Heart right ventricle (tissue), 16 donors: Measurements from ENCODE around the gene SERPINA10. TPM values are rescaled to one million over a fixed set of nuclear protein-coding genes. Genes with fewer than 3 reads are reported as not detected.
"Not testable (repeated sequence)": the region's sequence is repeated elsewhere in the genome, so short reads cannot be mapped to it uniquely, and the experiment has no call there.

Source experiments
- ATAC-seq, 8 donors: fragments of 200-7000 bp; cut with Tn5 transposase; one replicate each; pipeline ENCODE4 v1.9.1; 2020; ENCODE audit warnings: mild to moderate bottlenecking in 8 of 8, moderate library complexity in 8 of 8, moderate number of reproducible peaks in 1 of 8
- DNase-seq, 2 donors: peaks; one replicate each; pipeline ENCODE4 v3.0.0-alpha.2; 2020
- H3K27ac ChIP-seq, 10 donors: fragments of 200-600 bp; sonication (generic) in 2 of 10; one replicate each; pipeline versions ENCODE4 v1.5.0 to v1.8.0; 2020 to 2022; ENCODE audit warnings: mild to moderate bottlenecking in 3 of 10
- H3K27me3 ChIP-seq, 7 donors: fragments of 200-600 bp; one replicate each; pipeline ENCODE4 v1.8.0; 2021 to 2022; ENCODE audit warnings: mild to moderate bottlenecking in 2 of 7
- H3K36me3 ChIP-seq, 9 donors: fragments of 200-600 bp; sonication (generic) in 1 of 9; one replicate each; pipeline versions ENCODE4 v1.5.0 to v1.8.0; 2020 to 2022; ENCODE audit warnings: mild to moderate bottlenecking in 2 of 9
- H3K4me1 ChIP-seq, 9 donors: fragments of 200-600 bp; sonication (generic) in 1 of 9; one replicate each; pipeline versions ENCODE4 v1.5.0 to v1.8.0; 2020 to 2022; ENCODE audit warnings: mild to moderate bottlenecking in 4 of 9
- H3K4me3 ChIP-seq, 10 donors: fragments of 200-600 bp; sonication (generic) in 2 of 10; one replicate each; pipeline versions ENCODE4 v1.5.0 to v1.8.0; 2020 to 2022; ENCODE audit warnings: mild to moderate bottlenecking in 7 of 10, moderate library complexity in 2 of 10
- H3K9me3 ChIP-seq, 11 donors: fragments of 200-600 bp in 10 of 11; sonication (generic) in 2 of 11; one replicate each; pipeline versions ENCODE4 v1.5.0 to v1.8.0; 2013 to 2022; ENCODE audit warnings: mild to moderate bottlenecking in 2 of 11, control low read depth in 1 of 11, moderate library complexity in 1 of 11
- WGBS, 2 donors: extraction: QIAGEN DNeasy Blood & Tissue Kit; methylation state at CpG; one replicate each; pipeline ENCODE4 v1.1.7; 2013; ENCODE audit warnings: inconsistent platforms in 1 of 2; 5-methylcytosine and 5-hydroxymethylcytosine counted together
- intact Hi-C, 10 donors: fragments of 100-400 bp; cut with DNase I; formaldehyde crosslinking; loops; one replicate each; pipeline versions ENCODE4 v1.11.1 to v1.14.2; 2022
- polyA plus RNA-seq, 2 donors: library from polyadenylated mRNA; stranded (reverse); fragments of 200-250 nt; gene quantifications; one replicate each; pipeline ENCODE4 v1.2.3, GENCODE V29; 2013
- total RNA-seq, 10 donors: library from RNA; stranded (reverse); fragmentation: NEBNext Ultra II Directional in 3 of 10; extraction: Animal tissue kit (Norgen Biotek cat#: 25700) in 3 of 10; gene quantifications; one replicate each; pipeline versions ENCODE4 v1.2.1 to v1.2.4, GENCODE V29; 2021 to 2023
- TF ChIP-seq, protein P1 (sequence below), 9 donors: fragments of 200-600 bp; sonication (generic) in 2 of 9; IDR thresholded peaks; one replicate each; pipeline versions ENCODE4 v1.5.0 to v1.8.0; 2021 to 2022; ENCODE audit warnings: antibody characterized with exemption in 9 of 9, mild to moderate bottlenecking in 5 of 9, moderate library complexity in 1 of 9
- donor health status: Arrhythmogenic right ventricular cardiomyopathy.
- donor health status: ischemic (EF 13 %, LVEDD 7.1; RV severe dilation, severe dysfunction).
- donor health status: healthy with polysubstance abuse.
- donor health status: DM: no; HTN: yes; CAD: no.
- donor health status: DM: no; HTN: no; CAD: no.
- donor health status: ischemic (EF 25% LVEDD 6.9; RV normal size, moderate dysfunction).
- donor health status: ischemic (EF 25% LVEDD 5.7; RV mildly dilated, moderate dysfunction).
- donor health status: healthy.
- donor health status: DM: yes; HTN: yes; CAD: no.
- donor health status: Ischemic cardiomyopathy.
- donor health status: ischemic (EF 35%, LVEDD 5.7; RV mildly dilated, moderate dysfunction).
- donor health status: nonischemic (EF 11% LVEDD 7.7; RV severe dilation, severe dysfunction).
- donor health status: DM: yes; HTN: yes; CAD: no.
- donor health status: PGD.
- donor health status: ischemic (EF 29% LVEDD 5.4; RV normal size, mild dysfunction).
- donor health status: nonischemic (EF 23%, LVEDD 6.1; RV moderate dilation, normal function).

Gene SERPINA10
- total and polyA plus RNA-seq, 12 donors, result not detected

DNA sequence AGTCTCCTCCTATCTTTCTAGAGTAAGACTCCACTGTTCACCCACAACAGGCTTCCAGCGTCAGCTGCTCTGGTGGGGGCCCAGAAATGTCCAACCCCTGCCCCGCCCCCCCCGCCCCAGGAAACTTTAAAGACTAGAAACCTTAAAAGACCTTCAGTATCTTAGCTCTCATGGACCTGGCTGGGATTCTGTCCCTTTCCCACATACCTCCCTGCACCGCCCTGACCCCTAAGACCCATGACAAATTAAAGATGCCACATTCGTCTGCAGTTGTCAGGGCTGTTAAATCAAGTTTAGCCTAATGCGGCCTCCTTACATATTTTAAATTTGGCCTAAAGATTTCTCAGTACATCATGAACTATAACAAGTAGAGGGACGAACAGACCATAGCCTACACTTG, 10.0 kb upstream of the SERPINA10 start:
- ATAC-seq (no peak), DNase-seq (no peak)
- peaks cover 0 to 3% (median 0%) of the 10 kb centered on the region in 7 donors for H3K27me3 ChIP-seq
- H3K4me3 ChIP-seq, result no peak overlapping the region
- no peaks in the 10 kb centered on the region for H3K36me3 ChIP-seq
- 79 to 88% methylated on average over 7 of the region's 7 CpGs for WGBS, 2 donors
- no peaks in the 10 kb centered on the region for H3K4me1 ChIP-seq
- TF ChIP-seq, protein P1, sequence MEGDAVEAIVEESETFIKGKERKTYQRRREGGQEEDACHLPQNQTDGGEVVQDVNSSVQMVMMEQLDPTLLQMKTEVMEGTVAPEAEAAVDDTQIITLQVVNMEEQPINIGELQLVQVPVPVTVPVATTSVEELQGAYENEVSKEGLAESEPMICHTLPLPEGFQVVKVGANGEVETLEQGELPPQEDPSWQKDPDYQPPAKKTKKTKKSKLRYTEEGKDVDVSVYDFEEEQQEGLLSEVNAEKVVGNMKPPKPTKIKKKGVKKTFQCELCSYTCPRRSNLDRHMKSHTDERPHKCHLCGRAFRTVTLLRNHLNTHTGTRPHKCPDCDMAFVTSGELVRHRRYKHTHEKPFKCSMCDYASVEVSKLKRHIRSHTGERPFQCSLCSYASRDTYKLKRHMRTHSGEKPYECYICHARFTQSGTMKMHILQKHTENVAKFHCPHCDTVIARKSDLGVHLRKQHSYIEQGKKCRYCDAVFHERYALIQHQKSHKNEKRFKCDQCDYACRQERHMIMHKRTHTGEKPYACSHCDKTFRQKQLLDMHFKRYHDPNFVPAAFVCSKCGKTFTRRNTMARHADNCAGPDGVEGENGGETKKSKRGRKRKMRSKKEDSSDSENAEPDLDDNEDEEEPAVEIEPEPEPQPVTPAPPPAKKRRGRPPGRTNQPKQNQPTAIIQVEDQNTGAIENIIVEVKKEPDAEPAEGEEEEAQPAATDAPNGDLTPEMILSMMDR (IDR thresholded peaks at IDR 0.05), result no peak
- H3K9me3 ChIP-seq, result peaks cover 0 to 25% (median 8%) of the 10 kb centered on the region in 11 donors
- intact Hi-C loops, result no loop called here
- H3K27ac ChIP-seq, result no peak overlapping the region

DNA sequence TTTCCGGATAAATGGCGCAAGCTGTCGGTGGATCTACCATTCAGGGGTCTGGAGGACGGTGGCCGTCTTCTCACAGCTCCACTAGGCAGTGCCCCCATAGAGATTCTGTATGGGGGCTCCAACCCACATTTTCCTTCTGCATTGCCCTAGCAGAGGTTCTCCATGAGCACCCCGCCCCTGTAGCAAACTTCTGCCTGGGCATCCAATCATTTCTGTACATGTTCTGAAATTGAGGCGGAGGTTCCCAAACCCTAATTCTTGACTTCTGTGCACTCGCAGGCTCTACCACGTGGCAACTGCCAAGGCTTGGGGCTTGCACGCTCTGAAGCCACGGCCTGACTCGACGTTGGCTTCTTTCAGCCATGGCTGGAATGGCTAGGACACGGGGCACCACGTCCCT, 5.1 kb upstream of the SERPINA10 start:
- TF ChIP-seq, protein P1 (IDR thresholded peaks at IDR 0.05), result no peak
- WGBS, 2 donors, result 88 to 92% methylated on average over 15 of the region's 15 CpGs
- Histone ChIP-seq H3K27ac (no peak overlapping the region), H3K36me3 (no peaks in the 10 kb centered on the region), H3K4me1 (no peaks in the 10 kb centered on the region), H3K9me3 (peaks cover 0 to 15% (median 0%) of the 10 kb centered on the region in 11 donors), H3K27me3 (peaks cover 0 to 11% (median 0%) of the 10 kb centered on the region in 7 donors), H3K4me3 (no peak overlapping the region)
- no peak for DNase-seq
- ATAC-seq, result no peak
- intact Hi-C loops, result no loop called here

DNA sequence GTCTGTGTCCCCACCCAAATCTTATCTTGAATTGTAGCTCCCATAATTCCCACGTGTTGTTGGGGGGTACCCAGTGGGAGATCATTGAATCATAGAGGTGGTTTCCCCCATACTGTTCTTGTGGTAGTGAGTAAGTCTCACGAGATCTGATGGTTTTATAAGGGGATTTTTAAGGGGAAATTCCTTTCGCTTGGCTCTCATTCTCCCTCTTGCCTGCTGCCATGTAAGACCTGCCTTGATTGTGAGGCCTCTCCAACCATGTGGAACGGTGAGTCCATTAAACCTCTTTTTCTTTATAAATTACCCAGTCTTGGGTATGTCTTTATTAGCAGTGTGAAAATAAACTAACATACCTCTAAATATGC, 3.1 kb upstream of the SERPINA10 start:
- H3K9me3 ChIP-seq, H3K27ac ChIP-seq, intact Hi-C loops, ATAC-seq, H3K4me3 ChIP-seq, H3K36me3 ChIP-seq, DNase-seq, H3K4me1 ChIP-seq: not testable (repeated sequence)
- H3K27me3 ChIP-seq, result peaks cover 0 to 11% (median 0%) of the 10 kb centered on the region in 7 donors
- WGBS, 2 donors, result 68 to 71% methylated on average over 4 of the region's 4 CpGs

DNA sequence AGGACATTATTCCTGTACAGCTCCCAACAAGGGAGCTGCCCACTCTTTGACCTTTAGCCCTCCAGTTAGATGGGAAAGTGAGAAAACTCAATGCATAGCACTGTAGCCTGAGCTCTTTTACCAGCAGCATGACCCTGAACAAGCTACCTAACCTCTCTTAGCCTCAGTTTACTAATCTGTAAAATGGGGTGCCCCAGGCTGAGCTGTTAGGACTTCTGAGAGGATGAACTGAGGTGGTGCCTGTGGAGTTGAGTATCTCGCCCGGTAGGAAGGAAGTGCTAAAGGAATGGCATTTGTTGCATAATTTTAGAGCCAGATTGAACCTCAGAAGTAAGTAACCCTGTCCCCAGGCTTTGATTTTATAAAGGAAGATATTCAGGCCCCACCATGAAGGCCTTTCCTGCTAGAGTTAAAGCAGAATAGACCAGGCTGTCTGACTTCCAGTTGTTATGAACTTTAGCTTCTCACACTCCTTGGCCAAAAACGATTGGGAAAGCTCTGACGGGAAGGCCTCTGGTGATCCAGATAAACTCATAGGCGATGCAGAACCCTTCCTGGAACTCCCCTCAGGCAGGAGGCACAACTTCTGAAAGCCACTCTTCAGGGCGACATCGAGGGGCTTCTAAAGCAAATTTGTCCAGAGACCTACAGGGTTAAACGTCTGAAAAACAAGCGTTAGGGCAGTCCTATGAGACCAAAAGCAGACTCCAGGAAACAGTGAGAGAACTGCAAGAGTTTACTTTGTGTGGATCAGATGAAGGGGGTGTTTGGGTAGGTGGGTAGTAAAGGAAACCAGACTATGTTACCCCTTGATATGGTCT, 2.5 kb upstream of the SERPINA10 start:
- WGBS, 2 donors, result 58 to 65% methylated on average over 9 of the region's 9 CpGs

More for the DNA sequence above, 2.5 kb upstream of the SERPINA10 start:
- Histone ChIP-seq H3K27me3 (peaks cover 0 to 14% (median 0%) of the 10 kb centered on the region in 7 donors), H3K36me3 (no peaks in the 10 kb centered on the region), H3K9me3 (no peaks in the 10 kb centered on the region), H3K4me3 (no peak overlapping the region), H3K4me1 (no peaks in the 10 kb centered on the region), H3K27ac (no peak overlapping the region)
- DNase-seq (no peak), ATAC-seq (no peak)
- intact Hi-C loops, result no loop called here
- TF ChIP-seq, protein P1 (IDR thresholded peaks at IDR 0.05), result no peak
